ENCODE results near the gene SETD5.
A peak's percentile ranks its signal among the peaks of the same experiment; 100 is the strongest.

- TF ChIP-seq CTCF (IDR thresholded peaks at IDR 0.05; ENCODE audit: low read depth, low read length, poor library complexity, severe bottlenecking) (peak; percentile 97), EZH2phosphoT487 (IDR thresholded peaks at IDR 0.05; ENCODE audit: borderline replicate concordance, low read length) (no peak)
Observed at GRCh38 chr3:9352917-9353752, 44.3 kb upstream of the SETD5 start.

Data from DOHH2 (cell line).